Heart right ventricle (tissue), 16 donors: ENCODE measurements around the gene MIS18A. TPM values are rescaled to one million over a fixed set of nuclear protein-coding genes. Genes with fewer than 3 reads are reported as not detected.

Source experiments
- ATAC-seq, 8 donors: fragments of 200-7000 bp; cut with Tn5 transposase; one replicate each; pipeline ENCODE4 v1.9.1; 2020; ENCODE audit warnings: mild to moderate bottlenecking in 8 of 8, moderate library complexity in 8 of 8, moderate number of reproducible peaks in 1 of 8
- DNase-seq, 2 donors: peaks; one replicate each; pipeline ENCODE4 v3.0.0-alpha.2; 2020
- H3K27ac ChIP-seq, 10 donors: fragments of 200-600 bp; sonication (generic) in 2 of 10; one replicate each; pipeline versions ENCODE4 v1.5.0 to v1.8.0; 2020 to 2022; ENCODE audit warnings: mild to moderate bottlenecking in 3 of 10
- H3K27me3 ChIP-seq, 7 donors: fragments of 200-600 bp; one replicate each; pipeline ENCODE4 v1.8.0; 2021 to 2022; ENCODE audit warnings: mild to moderate bottlenecking in 2 of 7
- H3K36me3 ChIP-seq, 9 donors: fragments of 200-600 bp; sonication (generic) in 1 of 9; one replicate each; pipeline versions ENCODE4 v1.5.0 to v1.8.0; 2020 to 2022; ENCODE audit warnings: mild to moderate bottlenecking in 2 of 9
- H3K4me1 ChIP-seq, 9 donors: fragments of 200-600 bp; sonication (generic) in 1 of 9; one replicate each; pipeline versions ENCODE4 v1.5.0 to v1.8.0; 2020 to 2022; ENCODE audit warnings: mild to moderate bottlenecking in 4 of 9
- H3K4me3 ChIP-seq, 10 donors: fragments of 200-600 bp; sonication (generic) in 2 of 10; one replicate each; pipeline versions ENCODE4 v1.5.0 to v1.8.0; 2020 to 2022; ENCODE audit warnings: mild to moderate bottlenecking in 7 of 10, moderate library complexity in 2 of 10
- H3K9me3 ChIP-seq, 11 donors: fragments of 200-600 bp in 10 of 11; sonication (generic) in 2 of 11; one replicate each; pipeline versions ENCODE4 v1.5.0 to v1.8.0; 2013 to 2022; ENCODE audit warnings: mild to moderate bottlenecking in 2 of 11, control low read depth in 1 of 11, moderate library complexity in 1 of 11
- WGBS, 2 donors: extraction: QIAGEN DNeasy Blood & Tissue Kit; methylation state at CpG; one replicate each; pipeline ENCODE4 v1.1.7; 2013; ENCODE audit warnings: inconsistent platforms in 1 of 2; 5-methylcytosine and 5-hydroxymethylcytosine counted together
- intact Hi-C, 10 donors: fragments of 100-400 bp; cut with DNase I; formaldehyde crosslinking; loops; one replicate each; pipeline versions ENCODE4 v1.11.1 to v1.14.2; 2022
- polyA plus RNA-seq, 2 donors: library from polyadenylated mRNA; stranded (reverse); fragments of 200-250 nt; gene quantifications; one replicate each; pipeline ENCODE4 v1.2.3, GENCODE V29; 2013
- total RNA-seq, 10 donors: library from RNA; stranded (reverse); fragmentation: NEBNext Ultra II Directional in 3 of 10; extraction: Animal tissue kit (Norgen Biotek cat#: 25700) in 3 of 10; gene quantifications; one replicate each; pipeline versions ENCODE4 v1.2.1 to v1.2.4, GENCODE V29; 2021 to 2023
- TF ChIP-seq, protein P1 (sequence below), 9 donors: fragments of 200-600 bp; sonication (generic) in 2 of 9; IDR thresholded peaks; one replicate each; pipeline versions ENCODE4 v1.5.0 to v1.8.0; 2021 to 2022; ENCODE audit warnings: antibody characterized with exemption in 9 of 9, mild to moderate bottlenecking in 5 of 9, moderate library complexity in 1 of 9
- donor health status: Arrhythmogenic right ventricular cardiomyopathy.
- donor health status: ischemic (EF 13 %, LVEDD 7.1; RV severe dilation, severe dysfunction).
- donor health status: healthy with polysubstance abuse.
- donor health status: DM: no; HTN: yes; CAD: no.
- donor health status: DM: no; HTN: no; CAD: no.
- donor health status: ischemic (EF 25% LVEDD 6.9; RV normal size, moderate dysfunction).
- donor health status: ischemic (EF 25% LVEDD 5.7; RV mildly dilated, moderate dysfunction).
- donor health status: healthy.
- donor health status: DM: yes; HTN: yes; CAD: no.
- donor health status: Ischemic cardiomyopathy.
- donor health status: ischemic (EF 35%, LVEDD 5.7; RV mildly dilated, moderate dysfunction).
- donor health status: nonischemic (EF 11% LVEDD 7.7; RV severe dilation, severe dysfunction).
- donor health status: DM: yes; HTN: yes; CAD: no.
- donor health status: PGD.
- donor health status: ischemic (EF 29% LVEDD 5.4; RV normal size, mild dysfunction).
- donor health status: nonischemic (EF 23%, LVEDD 6.1; RV moderate dilation, normal function).

Gene MIS18A
- total and polyA plus RNA-seq, 12 donors: 1.8 to 3.6 (median 2.7) TPM

DNA sequence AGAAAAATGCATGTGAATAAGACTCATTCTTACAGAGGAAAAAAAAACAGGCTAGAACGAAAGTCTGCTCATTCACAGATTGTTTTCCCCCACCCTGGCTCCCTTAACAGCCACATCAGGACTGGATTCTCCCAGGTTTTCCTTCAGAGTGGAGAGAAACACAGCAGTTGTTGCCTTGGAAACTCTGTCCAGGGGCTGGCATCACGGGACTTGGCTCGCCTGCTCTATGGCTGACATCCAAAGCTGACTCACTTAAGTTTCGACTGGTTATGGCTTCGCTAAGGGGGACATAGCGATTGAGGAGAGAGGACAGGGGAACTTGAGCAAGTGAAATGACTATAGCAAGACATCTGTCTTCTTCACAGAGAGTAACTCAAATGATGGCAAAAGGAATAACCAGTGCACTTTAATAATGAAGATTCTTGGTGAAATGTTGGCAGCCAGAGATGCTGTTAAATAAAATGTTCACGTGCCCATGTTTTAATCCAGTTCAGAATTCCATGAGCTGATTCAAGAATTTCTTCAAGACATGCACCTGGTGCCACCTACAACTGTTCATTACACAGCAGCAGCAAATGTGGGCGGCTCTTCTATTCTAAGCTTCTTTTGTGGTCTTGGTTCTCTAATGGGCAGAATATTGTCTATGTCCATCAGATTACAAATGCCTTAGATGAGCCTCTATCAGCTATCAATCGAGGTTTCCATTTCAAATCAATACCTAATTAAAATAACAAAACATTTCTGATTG, 21.8 kb downstream of the MIS18A start:
- ATAC-seq (peak; percentile 46 to 76 (median 65)), DNase-seq (peak; percentile 63)
- no peak overlapping the region for H3K4me3 ChIP-seq
- WGBS, 2 donors: 29 to 31% methylated on average over 9 of the region's 9 CpGs
- peaks cover 7 to 40% (median 23%) of the 10 kb centered on the region in 9 donors for H3K4me1 ChIP-seq
- intact Hi-C loops: loop anchor here (1.0 to 10.0 kb wide), 12 partner anchors 122 to 472 kb away; no protein-coding TSS in a partner anchor
- H3K27me3 ChIP-seq: no peaks in the 10 kb centered on the region
- H3K36me3 ChIP-seq: no peaks in the 10 kb centered on the region
- peak overlapping the region in 5 of 10 donors; percentile 11 to 49 (median 17) for H3K27ac ChIP-seq
- TF ChIP-seq, protein P1, sequence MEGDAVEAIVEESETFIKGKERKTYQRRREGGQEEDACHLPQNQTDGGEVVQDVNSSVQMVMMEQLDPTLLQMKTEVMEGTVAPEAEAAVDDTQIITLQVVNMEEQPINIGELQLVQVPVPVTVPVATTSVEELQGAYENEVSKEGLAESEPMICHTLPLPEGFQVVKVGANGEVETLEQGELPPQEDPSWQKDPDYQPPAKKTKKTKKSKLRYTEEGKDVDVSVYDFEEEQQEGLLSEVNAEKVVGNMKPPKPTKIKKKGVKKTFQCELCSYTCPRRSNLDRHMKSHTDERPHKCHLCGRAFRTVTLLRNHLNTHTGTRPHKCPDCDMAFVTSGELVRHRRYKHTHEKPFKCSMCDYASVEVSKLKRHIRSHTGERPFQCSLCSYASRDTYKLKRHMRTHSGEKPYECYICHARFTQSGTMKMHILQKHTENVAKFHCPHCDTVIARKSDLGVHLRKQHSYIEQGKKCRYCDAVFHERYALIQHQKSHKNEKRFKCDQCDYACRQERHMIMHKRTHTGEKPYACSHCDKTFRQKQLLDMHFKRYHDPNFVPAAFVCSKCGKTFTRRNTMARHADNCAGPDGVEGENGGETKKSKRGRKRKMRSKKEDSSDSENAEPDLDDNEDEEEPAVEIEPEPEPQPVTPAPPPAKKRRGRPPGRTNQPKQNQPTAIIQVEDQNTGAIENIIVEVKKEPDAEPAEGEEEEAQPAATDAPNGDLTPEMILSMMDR (IDR thresholded peaks at IDR 0.05): no peak
- no peaks in the 10 kb centered on the region for H3K9me3 ChIP-seq

GRCh38 chr21:32256251-32256650, 22.6 kb downstream of the MIS18A start:
- ATAC-seq: no peak
- Histone ChIP-seq H3K9me3 (no peaks in the 10 kb centered on the region), H3K4me3 (no peak overlapping the region), H3K27ac (peak overlapping the region in 3 of 10 donors; percentile 11 to 49 (median 40)), H3K27me3 (no peaks in the 10 kb centered on the region), H3K4me1 (peaks cover 7 to 40% (median 23%) of the 10 kb centered on the region in 9 donors), H3K36me3 (no peaks in the 10 kb centered on the region)
- DNase-seq: no peak
- intact Hi-C loops: loop anchor here (1.0 to 10.0 kb wide), 11 partner anchors 121 to 471 kb away; no protein-coding TSS in a partner anchor
- TF ChIP-seq, protein P1 (IDR thresholded peaks at IDR 0.05): no peak
- 45 to 49% methylated on average over 12 of the region's 12 CpGs for WGBS, 2 donors

DNA sequence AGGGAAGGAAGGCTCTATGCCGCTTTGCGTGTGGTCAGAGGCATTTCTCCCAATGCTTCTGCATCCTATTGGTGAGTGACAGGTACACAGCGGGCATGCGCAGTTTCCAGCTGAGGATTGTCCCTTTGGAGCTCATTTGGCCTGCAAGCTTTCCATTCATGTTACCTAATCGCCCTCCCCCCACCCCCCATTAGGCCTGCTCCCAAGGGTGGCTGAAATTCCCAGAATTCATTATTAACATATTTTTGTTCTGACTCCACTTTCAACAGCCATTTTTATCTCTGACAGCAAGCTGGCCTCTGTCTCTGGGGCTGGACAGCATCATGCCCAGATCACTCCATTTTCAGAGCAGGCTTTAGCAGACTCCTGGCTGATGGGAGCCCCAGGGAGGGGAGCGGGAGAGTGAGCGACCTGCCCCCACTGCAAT, 25.6 kb downstream of the MIS18A start:
- Histone ChIP-seq H3K27ac (peak overlapping the region in 4 of 10 donors; percentile 51 to 71 (median 56)), H3K27me3 (no peaks in the 10 kb centered on the region), H3K4me3 (no peak overlapping the region), H3K9me3 (peaks cover 0 to 5% (median 0%) of the 10 kb centered on the region in 11 donors), H3K4me1 (peaks cover 7 to 44% (median 26%) of the 10 kb centered on the region in 9 donors), H3K36me3 (no peaks in the 10 kb centered on the region)
- DNase-seq (peak; percentile 36 to 61), ATAC-seq (peak; percentile 71 to 89 (median 80))
- TF ChIP-seq, protein P1 (IDR thresholded peaks at IDR 0.05): no peak
- intact Hi-C loops: loop anchor here in 5 of 10 donors (10.0 kb wide), 5 partner anchors 118 to 468 kb away; no protein-coding TSS in a partner anchor
- 27 to 46% methylated on average over 7 of the region's 7 CpGs for WGBS, 2 donors

DNA sequence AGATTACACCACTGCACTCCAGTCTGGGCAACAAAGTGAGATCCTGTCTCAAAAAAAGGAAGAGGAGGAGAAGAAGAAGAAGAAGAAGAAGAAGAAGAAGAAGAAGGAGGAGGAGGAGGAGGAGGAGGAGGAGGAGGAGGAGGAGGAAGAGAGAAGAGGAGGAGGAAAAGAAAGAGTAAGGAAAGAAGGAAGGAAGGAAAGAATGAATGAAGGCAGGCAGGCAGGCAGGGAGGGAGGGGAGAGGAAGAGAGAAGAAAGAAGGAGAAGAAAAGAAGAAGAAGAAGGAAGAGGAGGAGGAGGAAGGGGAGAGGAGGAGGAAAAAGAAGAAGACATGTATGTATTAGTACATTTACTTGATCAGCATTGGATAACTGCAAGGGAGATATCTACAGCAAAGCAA, 26.7 kb downstream of the MIS18A start:
- H3K4me1 ChIP-seq: peaks cover 7 to 33% (median 21%) of the 10 kb centered on the region in 9 donors
- peaks cover 0 to 5% (median 0%) of the 10 kb centered on the region in 11 donors for H3K9me3 ChIP-seq
- H3K27me3 ChIP-seq: no peaks in the 10 kb centered on the region
- no peak overlapping the region for H3K4me3 ChIP-seq
- no peak for ATAC-seq
- TF ChIP-seq, protein P1 (IDR thresholded peaks at IDR 0.05): no peak
- intact Hi-C loops: loop anchor here in 5 of 10 donors (10.0 kb wide), 5 partner anchors 117 to 467 kb away; no protein-coding TSS in a partner anchor
- H3K36me3 ChIP-seq: no peaks in the 10 kb centered on the region
- H3K27ac ChIP-seq: no peak overlapping the region
- DNase-seq: no peak
